GM18951 (cell line): ENCODE measurements around the gene THRSP.
"Not testable (repeated sequence)": the region's sequence is repeated elsewhere in the genome, so short reads cannot be mapped to it uniquely, and the experiment has no call there.

Experiments used
- POLR2A ChIP-seq: IDR thresholded peaks from 4 replicates; pipeline ENCODE4 v1.6.1; 2011; ENCODE audit warnings: mild to moderate bottlenecking; ENCODE audit not compliant: insufficient read length, insufficient read depth; ENCODE audit errors: extremely low read depth
- in situ Hi-C: fragments of 300-500 bp; cut with MboI; formaldehyde crosslinking; loops from one replicate; pipeline ENCODE4 v1.12.0; 2022; ENCODE audit warnings: low sequenced_read_pairs, mixed read lengths, inconsistent platforms; ENCODE audit not compliant: unreplicated experiment

The THRSP gene

DNA sequence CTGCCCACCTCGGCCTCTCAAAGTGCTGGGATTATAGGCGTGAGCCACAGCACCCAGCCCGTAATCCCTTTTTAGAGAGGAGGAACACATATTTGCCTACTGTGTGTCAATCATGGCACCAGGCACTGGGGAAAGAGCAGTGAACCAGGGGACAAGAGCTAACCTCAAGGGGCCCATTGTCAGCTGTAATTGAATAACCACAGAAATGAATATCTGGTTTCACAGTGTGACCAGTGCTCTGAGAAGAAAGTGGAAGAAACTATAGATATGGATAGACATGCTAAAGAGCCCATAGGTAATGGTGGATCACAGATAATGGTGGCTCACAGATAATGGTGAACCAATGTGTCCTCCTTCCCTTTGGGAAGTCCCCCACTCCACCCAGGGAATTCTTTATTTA lies 32.0 kb upstream of the THRSP start:
- no peak for TF ChIP-seq POLR2A
- in situ Hi-C loops = no loop called here

DNA sequence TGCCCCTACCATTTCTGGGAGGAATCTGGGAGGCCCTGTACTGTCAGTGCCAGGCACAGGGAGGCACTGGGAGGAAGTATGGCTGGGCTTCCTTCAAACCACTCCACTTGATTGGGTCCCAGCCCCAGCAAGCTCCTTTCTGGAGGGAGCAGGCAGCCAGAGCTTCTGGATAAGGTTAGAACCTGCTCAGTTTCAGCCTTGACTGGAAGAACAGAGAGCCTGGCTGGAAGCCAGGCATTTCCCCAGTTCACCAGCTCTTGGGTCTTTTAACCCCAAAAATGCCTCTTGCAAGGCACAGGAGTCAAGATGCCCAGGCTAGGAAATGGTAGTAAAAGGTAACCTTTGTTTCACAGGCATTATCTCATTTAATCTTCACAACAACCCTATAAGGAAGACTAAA lies 31.6 kb upstream of the THRSP start:
- in situ Hi-C loops = no loop called here
- no peak for TF ChIP-seq POLR2A

DNA sequence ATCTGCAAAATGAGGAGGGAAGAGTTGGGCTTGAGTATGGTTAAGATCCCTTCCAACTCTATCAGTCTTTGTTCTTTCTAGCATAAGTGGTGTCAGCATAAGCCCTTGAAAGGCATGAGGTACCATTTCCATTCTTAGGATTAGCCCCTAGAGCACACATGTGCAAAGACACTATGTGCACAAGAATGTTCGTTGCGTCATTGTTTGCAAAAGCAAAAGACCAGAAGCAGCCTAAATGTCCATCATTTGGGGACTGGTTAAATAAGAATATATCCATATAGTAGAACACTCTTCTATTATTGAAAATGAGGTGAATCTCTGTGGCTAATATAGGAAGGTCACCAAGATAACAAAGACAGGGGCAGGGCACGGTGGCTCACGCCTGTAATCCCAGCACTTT lies 30.6 kb upstream of the THRSP start:
- in situ Hi-C loops = no loop called here
- TF ChIP-seq POLR2A = no peak

DNA sequence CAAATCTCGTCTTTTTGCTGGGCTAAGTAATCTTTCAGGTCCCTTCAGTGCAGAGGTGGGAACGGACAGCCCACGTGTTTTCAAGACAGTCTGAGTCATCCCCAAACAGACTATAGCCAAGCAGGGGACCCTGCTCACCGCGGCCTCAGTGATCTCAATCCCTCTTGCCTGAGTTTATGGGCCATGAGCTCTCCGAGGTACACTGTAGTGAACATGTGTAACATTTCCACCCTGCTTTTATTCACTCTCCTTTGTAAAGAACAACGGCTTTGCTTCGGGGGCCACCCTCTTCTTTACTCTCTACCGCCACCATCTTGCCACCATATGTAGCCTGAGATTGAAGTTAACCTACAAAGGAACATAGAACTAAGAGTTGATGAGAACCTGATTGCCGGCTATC lies 29.0 kb upstream of the THRSP start:
- TF ChIP-seq POLR2A = no peak
- in situ Hi-C loops = no loop called here

DNA sequence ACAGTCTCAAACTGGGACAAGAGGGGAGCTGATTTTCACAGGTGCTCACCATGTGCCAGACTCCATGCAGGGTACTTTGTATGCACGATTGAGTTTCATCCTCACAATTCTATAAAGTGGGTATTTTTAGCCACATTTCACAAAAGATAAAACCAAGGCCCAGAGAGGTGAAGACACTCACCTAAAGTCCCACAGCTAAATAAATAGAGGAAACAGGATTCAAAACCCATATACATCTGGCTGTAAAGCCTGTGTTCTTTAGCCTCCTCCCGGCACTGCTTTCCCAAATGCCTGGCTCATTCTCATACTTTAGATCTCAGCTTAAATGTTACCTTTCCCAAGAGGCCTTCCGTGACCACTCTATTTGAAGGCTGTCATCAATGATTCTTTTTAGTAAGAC lies 27.3 kb upstream of the THRSP start:
- in situ Hi-C loops = no loop called here
- no peak for TF ChIP-seq POLR2A

DNA sequence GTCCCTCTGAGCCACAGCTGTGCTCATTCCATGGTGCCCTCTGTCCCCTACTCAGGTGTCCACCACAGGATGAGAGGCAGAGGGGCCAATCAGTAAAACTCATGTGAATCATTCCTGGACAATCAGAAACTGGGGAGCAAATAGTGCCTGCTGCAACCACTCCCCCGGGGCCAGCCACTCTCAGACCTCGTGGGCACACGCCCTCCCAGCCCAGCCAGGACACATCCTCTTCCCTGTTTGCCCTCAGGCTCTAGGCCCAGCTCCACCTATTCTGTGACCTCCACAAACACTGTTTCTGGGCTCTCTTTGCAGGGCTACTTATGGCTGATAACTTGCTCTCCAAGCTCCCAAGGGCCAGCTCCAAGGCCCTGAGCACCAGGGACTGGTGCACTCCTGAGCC lies 26.6 kb upstream of the THRSP start:
- no peak for TF ChIP-seq POLR2A
- in situ Hi-C loops = no loop called here

DNA sequence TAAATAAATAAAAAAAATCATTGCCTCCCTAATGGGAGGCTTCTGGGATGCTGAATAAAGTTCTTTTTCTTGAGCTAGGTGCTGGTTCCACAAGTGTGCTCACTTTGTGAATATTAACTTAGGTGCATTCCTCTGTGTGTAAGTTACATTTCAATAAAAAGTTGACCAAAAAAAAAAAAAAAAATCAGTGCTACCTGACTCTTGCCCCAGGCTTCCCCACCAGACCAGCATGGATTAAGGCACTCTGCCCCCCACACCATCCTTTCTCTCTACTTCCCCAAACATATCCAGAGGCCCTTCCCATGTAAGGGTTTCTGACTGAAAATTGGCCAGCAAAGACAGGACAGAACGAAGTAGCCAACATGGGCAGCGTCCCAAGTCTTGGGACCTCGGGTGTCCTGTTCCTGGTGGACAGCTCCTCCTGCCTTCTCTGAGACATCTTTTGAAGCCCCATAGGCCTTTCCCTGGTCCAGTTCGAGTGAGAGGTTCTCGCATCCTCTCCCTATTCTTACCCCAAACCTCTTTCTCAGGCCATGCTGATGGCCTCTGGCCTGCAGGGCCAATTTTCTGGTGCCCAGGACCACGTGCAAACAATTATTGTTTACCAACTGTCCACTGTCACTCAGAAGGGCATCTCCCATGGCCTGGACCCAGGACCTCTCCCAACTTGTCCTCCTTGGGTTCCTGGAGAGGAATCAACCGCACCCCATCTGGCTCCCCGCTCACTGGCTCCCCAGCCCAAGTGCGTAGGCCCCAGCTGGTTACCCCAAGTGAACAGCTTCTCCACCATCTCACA lies 25.6 kb upstream of the THRSP start:
- in situ Hi-C loops = no loop called here
- no peak for TF ChIP-seq POLR2A

DNA sequence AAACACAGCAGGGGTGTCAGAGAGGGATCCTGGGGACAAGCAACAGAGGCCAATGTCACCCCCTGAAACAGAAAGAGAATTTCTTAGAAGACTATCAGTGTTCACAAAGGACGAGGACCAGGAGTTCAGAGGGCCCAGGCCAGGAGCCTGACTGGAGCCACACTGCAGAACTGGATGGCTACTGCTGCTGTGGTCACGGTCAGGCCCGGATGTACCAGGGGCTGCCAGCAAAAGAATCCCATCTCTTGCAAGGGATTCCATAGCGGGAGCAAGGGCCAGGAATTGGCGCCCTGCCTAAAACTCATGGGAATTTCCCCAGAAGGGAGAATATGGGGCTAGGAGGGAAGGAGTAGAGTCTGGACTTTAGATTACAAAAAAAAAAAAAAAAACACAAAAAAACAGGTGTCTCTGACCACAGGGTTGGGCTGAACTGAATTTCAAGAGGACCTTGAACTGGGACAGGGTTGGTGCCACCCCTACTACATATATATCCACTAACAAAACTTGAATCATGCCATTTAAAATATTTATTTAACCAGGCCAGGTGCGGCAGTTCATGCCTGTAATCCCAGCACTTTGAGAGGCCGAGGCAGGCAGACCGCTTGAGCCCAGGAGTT lies 24.9 kb upstream of the THRSP start:
- in situ Hi-C loops = no loop called here

DNA sequence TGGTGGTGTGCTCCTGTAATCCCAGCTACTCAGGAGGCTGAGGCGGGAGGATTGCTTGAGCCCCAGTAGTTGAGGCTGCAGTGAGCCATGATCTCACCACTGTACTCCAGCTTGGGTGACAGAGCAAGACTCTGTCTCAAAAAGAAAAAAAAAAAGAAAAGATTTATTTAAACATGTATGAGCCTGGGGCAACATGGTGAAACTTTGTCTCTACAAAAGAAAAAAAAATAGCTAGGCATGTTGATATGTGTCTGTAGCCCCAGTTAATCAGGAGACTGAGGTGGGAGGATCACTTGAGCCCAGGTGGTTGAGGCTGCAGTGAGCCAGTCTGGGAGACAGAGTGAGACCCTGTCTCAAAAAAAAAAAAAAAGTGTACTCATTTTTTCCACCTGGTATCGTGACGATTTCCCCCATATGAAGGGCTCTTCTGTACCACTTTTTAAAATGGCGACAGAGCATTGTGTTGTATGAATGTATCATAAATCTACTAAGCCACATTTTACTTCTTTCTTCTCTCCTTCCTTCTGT lies 24.2 kb upstream of the THRSP start:
- in situ Hi-C loops = no loop called here
- no peak for TF ChIP-seq POLR2A

More for the DNA sequence above, 24.9 kb upstream of the THRSP start:
- TF ChIP-seq POLR2A = no peak

DNA sequence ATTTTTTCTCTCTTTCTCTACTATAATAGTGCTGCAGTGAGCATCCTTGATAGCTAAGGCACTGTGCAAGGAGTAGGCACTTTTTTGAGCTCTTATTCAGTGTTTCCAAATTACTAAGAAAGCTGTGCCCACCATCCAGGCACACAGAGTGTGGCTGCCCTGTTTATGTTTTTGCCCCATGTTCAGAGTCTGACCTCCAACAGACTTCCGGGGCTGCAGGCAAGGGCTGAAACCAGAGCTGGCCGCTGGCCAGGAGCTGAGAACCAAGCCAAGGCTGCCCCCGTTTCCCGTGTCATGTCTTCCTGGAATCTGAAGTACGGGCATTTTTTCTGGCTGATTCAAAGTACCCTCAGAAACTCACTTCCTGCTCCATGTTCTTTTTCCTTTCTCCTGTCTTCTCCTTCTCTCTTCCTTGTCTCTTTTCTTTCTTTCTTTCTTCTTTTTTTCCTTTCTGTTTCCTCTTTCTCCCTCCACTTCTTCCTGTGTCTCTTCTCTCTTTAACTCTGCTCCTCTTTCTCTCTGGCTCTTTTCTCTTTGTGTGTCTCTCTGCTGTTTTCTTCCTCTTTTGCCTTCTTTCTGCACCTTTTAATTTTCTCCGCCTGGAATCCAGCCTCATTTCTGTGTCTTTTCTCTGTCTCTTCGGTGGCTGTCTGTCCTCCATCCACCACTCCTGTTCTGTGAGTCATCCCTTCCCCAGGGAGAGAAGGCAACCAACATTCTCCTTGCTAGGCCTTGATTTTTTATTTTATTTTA lies 23.6 kb upstream of the THRSP start:
- in situ Hi-C loops = no loop called here
- TF ChIP-seq POLR2A = no peak

DNA sequence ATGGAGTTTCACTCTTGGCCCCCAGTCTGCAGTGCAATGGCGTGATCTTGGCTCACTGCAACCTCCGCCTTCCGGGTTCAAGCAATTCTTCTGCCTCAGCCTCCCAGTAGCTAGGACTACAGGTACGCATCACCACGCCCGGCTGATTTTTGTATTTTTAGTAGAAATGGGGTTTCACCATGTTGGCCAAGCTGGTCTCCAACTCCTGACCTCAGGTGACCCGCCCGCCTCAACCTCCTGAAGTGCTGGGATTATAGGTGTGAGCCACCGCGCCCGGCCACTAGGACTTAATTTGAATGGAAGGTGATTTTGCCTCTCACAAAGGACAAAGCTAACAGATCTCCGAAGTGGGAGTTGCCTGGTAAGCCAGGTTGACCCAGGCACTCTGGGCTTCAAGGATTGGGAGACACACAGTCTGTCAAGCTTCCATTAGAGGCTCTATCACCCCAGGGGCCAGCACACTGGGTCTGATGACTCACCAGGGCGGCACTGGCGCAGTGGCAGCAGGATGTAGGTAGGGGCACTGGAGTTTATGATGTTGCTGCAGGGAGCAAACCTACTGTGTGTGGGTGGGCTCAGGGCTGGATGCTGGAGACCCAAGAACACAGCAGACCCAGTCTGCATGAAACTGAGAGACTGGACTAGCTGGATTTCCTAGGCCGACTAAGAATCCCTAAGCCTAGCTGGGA lies 22.8 kb upstream of the THRSP start:
- in situ Hi-C loops = no loop called here
- no peak for TF ChIP-seq POLR2A

DNA sequence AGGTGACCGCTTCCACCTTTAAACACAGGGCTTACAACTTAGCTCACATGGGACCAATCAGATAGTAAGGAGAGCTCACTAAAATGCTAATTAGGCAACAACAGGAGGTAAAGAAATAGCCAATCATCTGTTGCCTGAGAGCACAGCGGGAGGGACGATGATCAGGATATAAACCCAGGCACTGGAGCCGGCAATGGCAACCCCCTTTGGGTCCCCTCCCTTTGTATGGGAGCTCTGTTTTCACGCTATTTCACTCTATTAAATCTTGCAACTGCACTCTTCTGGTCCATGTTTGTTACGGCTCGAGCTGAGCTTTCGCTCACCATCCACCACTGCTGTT lies 22.3 kb upstream of the THRSP start:
- in situ Hi-C loops = not testable (repeated sequence)

DNA sequence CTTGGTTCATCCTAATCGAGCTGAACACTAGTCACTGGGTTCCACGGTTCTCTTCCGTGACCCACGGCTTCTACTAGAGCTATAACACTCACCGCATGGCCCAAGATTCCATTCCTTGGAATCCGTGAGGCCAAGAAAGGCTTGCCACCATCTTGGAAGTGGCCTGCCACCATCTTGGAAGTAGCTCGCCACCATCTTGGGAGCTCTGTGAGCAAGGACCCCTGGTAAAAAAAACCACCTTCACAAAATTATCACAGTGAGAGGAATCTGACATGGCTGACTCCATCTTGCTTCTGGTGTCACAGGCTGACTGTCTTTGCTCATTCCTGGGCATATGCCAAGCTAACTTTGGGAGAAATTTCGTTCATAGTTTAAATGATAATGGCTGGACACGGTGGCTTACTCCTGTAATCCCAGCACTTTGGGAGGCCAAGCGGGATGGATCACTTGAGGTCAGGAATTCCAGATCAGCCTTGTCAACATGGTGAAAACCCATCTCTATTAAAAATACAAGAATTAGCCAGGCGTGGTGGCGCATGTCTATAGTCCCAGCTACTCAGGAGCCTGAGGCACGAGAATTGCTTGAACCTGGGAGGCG lies 21.7 kb upstream of the THRSP start:
- in situ Hi-C loops = no loop called here
- no peak for TF ChIP-seq POLR2A
